Measurements from ENCODE around the gene LIMA1.

LIMA1 gene

GRCh38 chr12:50162230-50162629 lies 121.1 kb downstream of the LIMA1 start:
- 0 out of 2 replicates have a peak, but pooled peaks cover 3% of the 10 kb centered on the region for H4K20me1 ChIP-seq (ENCODE audit: low read depth, low read length)
- H3K4me2 ChIP-seq (ENCODE audit: low read depth, low read length, poor library complexity, severe bottlenecking): no peak overlapping the region
- H3K79me2 ChIP-seq (ENCODE audit: insufficient read depth, low read length): peaks cover 57% of the 10 kb centered on the region
- H3K9ac ChIP-seq (ENCODE audit: low read length): no peak overlapping the region
- no peak overlapping the region for H3K27ac ChIP-seq (ENCODE audit: low read depth, low read length)
- 0 out of 2 replicates have a peak, but pooled peaks cover 5% of the 10 kb centered on the region for H3F3A ChIP-seq (ENCODE audit: insufficient read depth)
- no peak overlapping the region for H2AFZ ChIP-seq (ENCODE audit: low read depth, low read length, severe bottlenecking)
- no peaks in the 10 kb centered on the region for H3K36me3 ChIP-seq (ENCODE audit: low read length)
- no peaks in the 10 kb centered on the region for H3K9me2 ChIP-seq (replicated peaks; ENCODE audit: insufficient read depth, low read length)
- no peak overlapping the region for H3K4me3 ChIP-seq (ENCODE audit: insufficient read depth, low read length, poor library complexity, severe bottlenecking)
- no peaks in the 10 kb centered on the region for H3K9me3 ChIP-seq (ENCODE audit: insufficient read depth, low read length)
- no peak for TF ChIP-seq EZH2phosphoT487 (conservative IDR thresholded peaks at IDR 0.05; ENCODE audit: low read length)
- TF ChIP-seq, protein P1, sequence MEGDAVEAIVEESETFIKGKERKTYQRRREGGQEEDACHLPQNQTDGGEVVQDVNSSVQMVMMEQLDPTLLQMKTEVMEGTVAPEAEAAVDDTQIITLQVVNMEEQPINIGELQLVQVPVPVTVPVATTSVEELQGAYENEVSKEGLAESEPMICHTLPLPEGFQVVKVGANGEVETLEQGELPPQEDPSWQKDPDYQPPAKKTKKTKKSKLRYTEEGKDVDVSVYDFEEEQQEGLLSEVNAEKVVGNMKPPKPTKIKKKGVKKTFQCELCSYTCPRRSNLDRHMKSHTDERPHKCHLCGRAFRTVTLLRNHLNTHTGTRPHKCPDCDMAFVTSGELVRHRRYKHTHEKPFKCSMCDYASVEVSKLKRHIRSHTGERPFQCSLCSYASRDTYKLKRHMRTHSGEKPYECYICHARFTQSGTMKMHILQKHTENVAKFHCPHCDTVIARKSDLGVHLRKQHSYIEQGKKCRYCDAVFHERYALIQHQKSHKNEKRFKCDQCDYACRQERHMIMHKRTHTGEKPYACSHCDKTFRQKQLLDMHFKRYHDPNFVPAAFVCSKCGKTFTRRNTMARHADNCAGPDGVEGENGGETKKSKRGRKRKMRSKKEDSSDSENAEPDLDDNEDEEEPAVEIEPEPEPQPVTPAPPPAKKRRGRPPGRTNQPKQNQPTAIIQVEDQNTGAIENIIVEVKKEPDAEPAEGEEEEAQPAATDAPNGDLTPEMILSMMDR (IDR thresholded peaks at IDR 0.05; ENCODE audit: insufficient read depth, low read length, poor library complexity, severe bottlenecking): no peak
- no peaks in the 10 kb centered on the region for H3K27me3 ChIP-seq (ENCODE audit: low read length)

GRCh38 chr12:50160643-50161042 lies 122.7 kb downstream of the LIMA1 start:
- H3K79me2 ChIP-seq (ENCODE audit: insufficient read depth, low read length): peaks cover 53% of the 10 kb centered on the region
- H3K9me3 ChIP-seq (ENCODE audit: insufficient read depth, low read length): no peaks in the 10 kb centered on the region
- H3K27me3 ChIP-seq (ENCODE audit: low read length): no peaks in the 10 kb centered on the region
- H2AFZ ChIP-seq (ENCODE audit: low read depth, low read length, severe bottlenecking): no peak overlapping the region
- H3K4me3 ChIP-seq (ENCODE audit: insufficient read depth, low read length, poor library complexity, severe bottlenecking): no peak overlapping the region
- H3K9me2 ChIP-seq (replicated peaks; ENCODE audit: insufficient read depth, low read length): no peaks in the 10 kb centered on the region
- H4K20me1 ChIP-seq (ENCODE audit: low read depth, low read length): 0 out of 2 replicates have a peak, but pooled peaks cover 3% of the 10 kb centered on the region
- no peak overlapping the region for H3K4me2 ChIP-seq (ENCODE audit: low read depth, low read length, poor library complexity, severe bottlenecking)
- 0 out of 2 replicates have a peak, but pooled peaks cover 3% of the 10 kb centered on the region for H3F3A ChIP-seq (ENCODE audit: insufficient read depth)
- H3K36me3 ChIP-seq (ENCODE audit: low read length): no peaks in the 10 kb centered on the region
- TF ChIP-seq, protein P1 (IDR thresholded peaks at IDR 0.05; ENCODE audit: insufficient read depth, low read length, poor library complexity, severe bottlenecking): no peak
- TF ChIP-seq EZH2phosphoT487 (conservative IDR thresholded peaks at IDR 0.05; ENCODE audit: low read length): no peak
- no peak overlapping the region for H3K27ac ChIP-seq (ENCODE audit: low read depth, low read length)
- H3K9ac ChIP-seq (ENCODE audit: low read length): no peak overlapping the region

DNA sequence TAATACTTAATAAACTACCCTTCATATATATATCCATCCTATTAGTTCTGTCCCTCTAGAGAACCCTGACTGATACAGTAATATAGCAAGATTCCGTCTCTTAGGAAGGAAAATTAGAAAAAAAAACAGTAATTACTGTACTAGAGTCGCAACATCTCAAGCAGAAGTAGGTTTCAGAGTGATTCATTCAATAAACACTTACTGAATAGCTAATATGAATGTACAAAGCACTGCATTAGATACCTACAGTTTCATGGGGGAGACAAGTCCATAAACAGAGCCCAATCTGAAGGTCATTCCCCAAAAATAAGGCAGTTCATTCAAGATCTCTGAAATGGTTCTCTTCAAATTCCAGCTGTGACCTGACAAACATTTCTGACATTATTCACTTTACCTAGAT lies 126.1 kb downstream of the LIMA1 start:
- H3K4me3 ChIP-seq (ENCODE audit: insufficient read depth, low read length, poor library complexity, severe bottlenecking): no peak overlapping the region
- TF ChIP-seq EZH2phosphoT487 (conservative IDR thresholded peaks at IDR 0.05; ENCODE audit: low read length): no peak
- TF ChIP-seq, protein P1 (IDR thresholded peaks at IDR 0.05; ENCODE audit: insufficient read depth, low read length, poor library complexity, severe bottlenecking): no peak
- no peaks in the 10 kb centered on the region for H3K36me3 ChIP-seq (ENCODE audit: low read length)

More for the DNA sequence above, 126.1 kb downstream of the LIMA1 start:
- peaks cover 30% of the 10 kb centered on the region for H3K79me2 ChIP-seq (ENCODE audit: insufficient read depth, low read length)
- H3K9me2 ChIP-seq (replicated peaks; ENCODE audit: insufficient read depth, low read length): no peaks in the 10 kb centered on the region
- H3K9me3 ChIP-seq (ENCODE audit: insufficient read depth, low read length): no peaks in the 10 kb centered on the region
- no peak overlapping the region for H3K27ac ChIP-seq (ENCODE audit: low read depth, low read length)
- no peak overlapping the region for H3K9ac ChIP-seq (ENCODE audit: low read length)
- H3K4me2 ChIP-seq (ENCODE audit: low read depth, low read length, poor library complexity, severe bottlenecking): no peak overlapping the region
- H3F3A ChIP-seq (ENCODE audit: insufficient read depth): 0 out of 2 replicates have a peak, but pooled peaks cover 3% of the 10 kb centered on the region
- H4K20me1 ChIP-seq (ENCODE audit: low read depth, low read length): 0 out of 2 replicates have a peak, but pooled peaks cover 3% of the 10 kb centered on the region
- no peaks in the 10 kb centered on the region for H3K27me3 ChIP-seq (ENCODE audit: low read length)
- no peak overlapping the region for H2AFZ ChIP-seq (ENCODE audit: low read depth, low read length, severe bottlenecking)
